ENCODE data around the gene COX6A1.
A peak's percentile ranks its signal among the peaks of the same experiment; 100 is the strongest.

COX6A1 gene

GRCh38 chr12:120437735-120438494 is at the start of gene COX6A1:
Gene COX6A1 (plus strand): TSS chr12:120438113. CDS start chr12:120438127, 14 bp downstream.
- ATAC-seq, result peak; percentile 97

GRCh38 chr12:120388691-120389481 is 49.0 kb upstream of the COX6A1 start:
- ATAC-seq, result no peak

GRCh38 chr12:120390540-120391120 is 47.3 kb upstream of the COX6A1 start:
- no peak for ATAC-seq

- no peak for ATAC-seq
Measured at GRCh38 chr12:120394483-120395367, 43.2 kb upstream of the COX6A1 start.

- ATAC-seq, result no peak
Measured at GRCh38 chr12:120397824-120398540, 39.9 kb upstream of the COX6A1 start.

- peak; percentile 38 to 69 for ATAC-seq
Measured at GRCh38 chr12:120399531-120399930, 38.4 kb upstream of the COX6A1 start.

GRCh38 chr12:120402217-120402616 is 35.7 kb upstream of the COX6A1 start:
- ATAC-seq, result no peak

GRCh38 chr12:120403869-120404268 is 34.0 kb upstream of the COX6A1 start:
- ATAC-seq, result no peak

- no peak for ATAC-seq
Measured at GRCh38 chr12:120404271-120404670, 33.6 kb upstream of the COX6A1 start.

GRCh38 chr12:120406069-120406468 is 31.8 kb upstream of the COX6A1 start:
- no peak for ATAC-seq

GRCh38 chr12:120406553-120406952 is 31.4 kb upstream of the COX6A1 start:
- no peak for ATAC-seq

GRCh38 chr12:120408771-120409170 is 29.1 kb upstream of the COX6A1 start:
- ATAC-seq, result no peak

GRCh38 chr12:120412421-120412820 is 25.5 kb upstream of the COX6A1 start:
- ATAC-seq, result no peak

- no peak for ATAC-seq
Measured at GRCh38 chr12:120413901-120414695, 23.8 kb upstream of the COX6A1 start.

GRCh38 chr12:120416490-120417216 is 21.3 kb upstream of the COX6A1 start:
- ATAC-seq, result no peak

GRCh38 chr12:120417917-120418580 is 19.9 kb upstream of the COX6A1 start:
- no peak for ATAC-seq

- no peak for ATAC-seq
Measured at GRCh38 chr12:120421701-120422100, 16.2 kb upstream of the COX6A1 start.

- ATAC-seq, result no peak
Measured at GRCh38 chr12:120422892-120423456, 14.9 kb upstream of the COX6A1 start.

- no peak for ATAC-seq
Measured at GRCh38 chr12:120425797-120426196, 12.1 kb upstream of the COX6A1 start.
